Smooth muscle cell of the brain vasculature (primary cell): Measurements from ENCODE around the gene MAGEA8.
"Not testable (repeated sequence)": the region's sequence is repeated elsewhere in the genome, so short reads cannot be mapped to it uniquely, and the experiment has no call there.

Source experiments
- DNase-seq: peaks from one replicate; pipeline ENCODE4 v3.0.0-alpha.2; 2012; ENCODE audit warnings: low read depth, low spot score

Gene MAGEA8, protein sequence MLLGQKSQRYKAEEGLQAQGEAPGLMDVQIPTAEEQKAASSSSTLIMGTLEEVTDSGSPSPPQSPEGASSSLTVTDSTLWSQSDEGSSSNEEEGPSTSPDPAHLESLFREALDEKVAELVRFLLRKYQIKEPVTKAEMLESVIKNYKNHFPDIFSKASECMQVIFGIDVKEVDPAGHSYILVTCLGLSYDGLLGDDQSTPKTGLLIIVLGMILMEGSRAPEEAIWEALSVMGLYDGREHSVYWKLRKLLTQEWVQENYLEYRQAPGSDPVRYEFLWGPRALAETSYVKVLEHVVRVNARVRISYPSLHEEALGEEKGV

DNA sequence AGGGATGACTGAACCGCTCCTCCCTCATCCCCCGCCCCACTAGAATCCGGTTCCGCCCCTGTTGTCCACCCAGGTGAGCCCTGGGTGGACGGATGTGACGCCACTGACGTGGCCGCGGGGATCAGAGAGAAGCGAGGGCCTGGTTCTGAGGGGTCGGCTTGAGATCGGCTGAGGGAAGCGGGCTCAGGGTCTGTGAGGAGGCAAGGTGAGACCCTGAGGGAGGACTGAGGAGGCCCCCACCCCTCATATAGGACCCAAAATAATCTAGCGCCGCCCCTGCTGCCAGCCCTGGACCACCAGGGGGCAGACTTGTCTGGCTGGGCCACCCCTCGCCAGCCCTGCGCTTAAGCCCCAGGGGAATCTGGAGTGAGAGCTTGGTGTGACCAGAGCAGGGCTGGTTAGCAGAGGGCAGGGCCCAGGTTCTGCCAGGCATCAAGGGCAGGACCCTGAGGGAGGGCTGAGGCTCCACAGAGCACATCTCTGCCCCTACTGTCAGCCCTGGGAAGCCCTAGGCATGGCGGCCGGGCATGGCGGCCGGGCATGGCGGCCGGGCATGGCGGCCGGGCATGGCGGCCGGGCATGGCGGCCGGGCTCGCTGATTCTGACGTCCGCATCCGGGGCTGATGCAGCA is at the start of gene MAGEA8:
MAGEA8 (plus strand) TSS at position 103 of the 631 bp plus-strand sequence. CDS start 3,090 bp downstream, outside the sequence.
- no peak for DNase-seq

DNA sequence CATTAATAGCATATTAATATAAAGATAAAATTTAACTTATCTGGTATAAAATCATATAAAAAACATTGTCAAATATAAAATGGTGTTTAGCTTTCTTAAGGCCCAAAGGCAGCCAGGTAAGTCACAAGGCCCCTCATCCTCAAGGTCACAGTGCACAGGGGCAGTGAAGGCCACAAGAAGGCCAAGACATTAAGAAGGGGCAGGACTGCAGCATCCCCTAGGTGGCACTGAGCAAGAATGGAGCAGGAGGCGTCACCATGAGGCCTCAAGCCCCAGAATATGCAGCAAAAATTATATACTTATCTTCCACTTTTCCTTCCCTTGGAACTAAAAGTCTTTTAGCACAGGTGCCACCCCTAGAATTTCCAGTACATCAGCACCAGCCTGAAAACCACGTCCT is 49.5 kb upstream of the MAGEA8 start:
- DNase-seq: no peak

GRCh38 chrX:149836728-149837127 is 44.3 kb upstream of the MAGEA8 start:
- DNase-seq: not testable (repeated sequence)

DNA sequence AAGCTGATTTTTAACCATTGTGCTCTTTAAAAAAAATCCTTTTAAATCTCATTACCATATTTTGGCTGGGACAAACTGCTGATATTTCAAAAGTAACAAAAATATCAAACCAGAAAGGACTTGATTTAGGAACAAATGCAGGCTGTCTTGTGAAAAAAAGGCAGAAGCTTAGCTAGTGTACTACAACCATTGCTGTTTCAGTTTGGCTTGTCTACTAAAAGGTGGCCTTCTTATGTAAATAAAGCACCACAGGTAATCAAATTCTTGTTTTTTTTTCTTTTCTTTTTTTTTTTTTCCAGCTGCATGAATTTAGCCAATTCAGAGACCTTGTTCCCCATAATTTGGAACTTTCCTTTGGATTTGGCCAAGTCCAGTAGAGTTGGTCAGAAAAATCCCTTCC is 43.8 kb upstream of the MAGEA8 start:
- no peak for DNase-seq

- no peak for DNase-seq
Measured at GRCh38 chrX:149837639-149838038, 43.3 kb upstream of the MAGEA8 start.

DNA sequence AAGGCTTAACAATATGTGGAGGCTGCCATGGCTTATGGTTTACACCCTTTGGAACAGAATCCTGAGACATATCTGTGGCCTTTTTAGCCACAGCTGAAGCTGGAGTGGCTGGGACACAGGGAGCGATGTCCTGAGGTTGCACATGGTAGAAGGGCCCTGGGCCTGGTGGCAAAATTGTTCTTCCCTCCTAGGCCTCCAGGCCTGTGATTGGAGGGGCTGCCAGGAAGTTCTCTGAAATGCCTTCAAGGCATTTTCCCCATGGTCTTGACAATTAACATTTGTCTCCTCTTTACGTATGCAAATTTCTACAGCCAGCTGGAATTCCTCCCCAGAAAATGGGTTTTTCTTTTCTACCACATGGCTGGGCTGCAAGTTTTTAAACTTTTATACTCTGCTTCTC is 39.1 kb upstream of the MAGEA8 start:
- no peak for DNase-seq

DNA sequence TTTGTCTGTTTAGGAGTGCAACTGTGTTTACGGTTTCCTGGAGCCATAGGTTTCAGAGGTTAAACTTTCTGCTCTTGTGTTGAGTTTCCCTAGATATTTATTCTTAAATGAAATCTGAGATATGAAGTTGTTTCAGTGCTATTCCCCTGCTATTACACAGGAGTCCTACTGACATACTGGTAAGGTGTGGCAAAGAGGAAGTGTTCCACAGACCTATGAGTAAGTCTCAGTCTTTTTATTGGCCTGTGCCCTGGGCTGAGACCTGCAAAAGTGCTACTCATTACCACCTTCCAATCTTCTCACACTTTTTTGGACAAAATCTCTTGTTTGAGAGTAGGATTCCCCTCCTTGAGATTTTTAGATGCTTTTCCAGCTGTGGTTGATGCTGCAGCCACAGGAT is 35.6 kb upstream of the MAGEA8 start:
- DNase-seq: no peak

DNA sequence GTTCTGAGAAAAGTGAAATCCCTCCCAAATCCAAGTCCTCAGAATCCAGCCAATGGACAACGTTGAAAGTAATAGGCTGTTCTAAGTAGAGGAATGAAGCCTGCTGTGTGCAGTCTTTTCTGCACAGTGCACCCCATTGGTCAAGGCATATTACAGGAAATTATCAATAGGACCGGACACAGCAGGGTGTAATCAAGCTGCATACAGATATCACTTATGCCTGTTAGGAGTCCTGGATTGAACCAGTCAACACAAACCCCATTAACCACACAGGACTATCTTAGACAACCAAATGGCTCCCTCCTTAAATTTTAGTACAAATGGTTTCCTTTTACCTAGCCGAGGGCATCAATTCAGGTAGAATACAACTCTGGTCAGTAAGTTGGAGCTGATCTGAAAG is 34.2 kb upstream of the MAGEA8 start:
- DNase-seq: no peak

- DNase-seq: no peak
Measured at GRCh38 chrX:149848855-149849254, 32.1 kb upstream of the MAGEA8 start.

- no peak for DNase-seq
Measured at GRCh38 chrX:149849787-149850186, 31.2 kb upstream of the MAGEA8 start.

DNA sequence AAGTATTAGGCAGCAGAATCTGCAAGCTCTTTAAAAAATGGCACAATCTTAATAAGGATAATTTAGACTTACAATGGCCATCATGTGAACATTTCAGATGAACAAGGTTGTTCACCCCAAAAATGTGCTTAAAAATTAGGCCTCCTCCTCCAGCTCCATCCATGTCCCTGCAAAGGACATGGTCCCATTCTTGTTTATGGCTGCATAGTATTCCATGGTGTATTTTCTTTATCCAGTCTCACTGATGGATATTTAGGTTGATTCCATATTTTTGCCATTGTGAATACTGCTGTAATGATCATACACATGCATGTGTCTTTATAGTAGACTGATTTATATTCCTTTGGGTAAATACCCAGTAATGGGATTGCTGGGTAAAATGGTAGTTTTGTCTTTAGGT is 29.1 kb upstream of the MAGEA8 start:
- DNase-seq: no peak

DNA sequence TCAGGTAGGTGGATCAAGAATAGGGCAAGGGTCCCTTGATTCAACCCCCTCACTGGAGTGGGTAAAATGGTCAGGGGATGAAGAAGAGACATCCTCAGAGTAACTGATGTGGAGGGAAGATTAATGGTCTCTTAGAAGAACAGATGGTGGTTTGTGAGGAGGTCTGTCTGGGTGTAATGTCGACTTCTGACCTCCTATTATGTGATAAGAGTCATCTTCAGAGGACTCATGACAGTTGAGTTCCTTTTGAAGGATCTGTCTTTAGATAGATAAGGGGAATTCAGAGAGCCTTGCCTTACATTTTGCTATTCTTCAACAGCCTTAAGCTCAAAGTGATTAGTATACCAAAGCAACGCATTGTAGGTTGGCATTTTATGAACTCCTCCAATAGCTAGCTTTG is 27.1 kb upstream of the MAGEA8 start:
- no peak for DNase-seq

GRCh38 chrX:149858592-149858991 is 22.4 kb upstream of the MAGEA8 start:
- no peak for DNase-seq

GRCh38 chrX:149860445-149860844 is 20.5 kb upstream of the MAGEA8 start:
- no peak for DNase-seq

DNA sequence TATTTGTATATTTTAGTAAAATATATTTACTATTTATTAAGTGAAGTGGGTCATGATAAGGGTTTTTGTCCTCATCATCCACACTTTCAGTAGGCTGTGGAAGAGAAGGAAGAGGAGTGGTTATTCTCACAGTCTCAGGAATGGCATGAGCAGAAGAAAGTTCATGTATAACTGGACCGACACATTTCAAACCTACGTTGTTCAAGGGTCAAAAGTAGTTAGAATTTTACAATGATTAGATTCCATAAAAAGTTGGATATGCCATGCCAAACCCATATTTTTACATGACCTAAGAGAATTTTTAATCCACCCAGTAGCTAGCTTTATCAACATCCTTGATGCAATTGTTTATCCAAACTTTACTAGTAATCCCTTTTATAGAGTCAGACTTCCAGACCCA is 15.6 kb upstream of the MAGEA8 start:
- DNase-seq: no peak

GRCh38 chrX:149867488-149867887 is 13.5 kb upstream of the MAGEA8 start:
- DNase-seq: no peak

DNA sequence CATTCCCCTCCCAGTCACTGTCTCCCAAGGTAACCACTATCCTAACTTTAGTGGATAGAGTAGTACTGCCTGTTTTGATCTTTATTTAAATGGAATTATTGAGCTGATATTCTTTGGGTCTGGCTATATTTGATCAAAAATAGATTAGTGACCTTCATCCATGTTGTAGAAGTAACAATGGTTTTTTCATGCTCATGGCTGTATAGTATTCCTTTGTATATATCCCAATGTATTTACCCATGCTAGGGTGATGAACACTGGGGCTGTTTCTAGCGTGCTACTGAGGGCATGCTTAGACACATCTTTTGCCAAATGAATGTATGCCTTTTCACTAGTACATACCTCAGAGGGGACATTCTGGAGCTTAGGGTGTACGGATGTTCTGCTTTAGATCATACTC is 10.1 kb upstream of the MAGEA8 start:
- no peak for DNase-seq

DNA sequence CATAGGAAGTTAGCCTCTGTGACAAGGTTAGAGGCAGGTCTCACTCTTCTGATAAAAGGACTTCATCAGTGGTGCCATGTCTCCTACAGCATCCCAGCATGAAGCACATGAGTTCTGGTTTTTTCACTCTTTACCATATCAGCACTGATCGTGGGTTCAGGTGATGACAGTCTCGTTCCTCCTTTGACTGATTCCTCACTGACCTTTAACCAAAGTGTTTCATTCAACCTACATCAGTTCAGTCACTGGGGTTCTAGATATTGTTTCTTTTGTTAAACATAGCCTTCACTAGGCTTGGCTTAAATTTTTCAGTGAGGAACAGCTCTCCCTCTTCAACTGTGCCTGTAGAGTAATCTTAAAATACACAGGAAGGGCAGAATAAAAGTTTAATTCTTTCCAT is 9.6 kb upstream of the MAGEA8 start:
- DNase-seq: no peak

GRCh38 chrX:149871940-149872339 is 9.0 kb upstream of the MAGEA8 start:
- DNase-seq: no peak

DNA sequence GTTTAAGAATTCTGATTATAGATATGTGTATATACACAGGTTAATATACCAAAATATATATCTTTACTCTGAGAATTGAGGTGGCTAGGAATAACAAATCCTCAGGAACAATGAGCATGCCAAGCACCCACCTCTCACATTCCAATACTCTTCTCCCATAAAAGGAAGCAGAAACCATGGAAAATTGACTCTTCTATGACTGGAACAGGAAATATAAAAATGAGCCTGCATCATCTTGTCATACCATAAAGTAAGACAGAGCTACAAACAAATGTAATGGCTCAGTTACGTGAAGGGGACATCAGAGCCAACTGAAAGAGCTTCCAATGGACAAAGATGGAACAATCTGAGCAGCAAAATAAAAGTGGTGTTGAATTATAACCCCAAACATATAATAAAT is 3.8 kb upstream of the MAGEA8 start:
- DNase-seq: no peak

GRCh38 chrX:149877636-149878035 is 3.3 kb upstream of the MAGEA8 start:
- DNase-seq: no peak

DNA sequence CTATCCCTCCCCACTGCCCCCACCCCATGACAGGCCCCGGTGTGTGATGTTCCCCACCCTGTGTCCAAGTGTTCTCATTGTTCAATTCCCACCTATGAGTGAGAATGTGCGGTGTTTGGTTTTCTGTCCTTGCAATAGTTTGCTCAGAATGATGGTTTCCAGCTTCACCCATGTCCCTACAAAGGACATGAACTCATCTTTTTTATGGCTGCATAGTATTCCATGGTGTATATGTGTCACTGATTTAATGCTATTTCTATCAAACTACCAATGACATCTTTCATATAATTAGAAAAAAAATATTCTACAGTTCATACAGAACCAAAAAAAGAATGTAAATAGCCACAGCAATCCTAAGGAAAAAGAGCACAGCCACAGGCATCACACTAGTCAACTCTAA is 9.8 kb downstream of the MAGEA8 start:
- not testable (repeated sequence) for DNase-seq

DNA sequence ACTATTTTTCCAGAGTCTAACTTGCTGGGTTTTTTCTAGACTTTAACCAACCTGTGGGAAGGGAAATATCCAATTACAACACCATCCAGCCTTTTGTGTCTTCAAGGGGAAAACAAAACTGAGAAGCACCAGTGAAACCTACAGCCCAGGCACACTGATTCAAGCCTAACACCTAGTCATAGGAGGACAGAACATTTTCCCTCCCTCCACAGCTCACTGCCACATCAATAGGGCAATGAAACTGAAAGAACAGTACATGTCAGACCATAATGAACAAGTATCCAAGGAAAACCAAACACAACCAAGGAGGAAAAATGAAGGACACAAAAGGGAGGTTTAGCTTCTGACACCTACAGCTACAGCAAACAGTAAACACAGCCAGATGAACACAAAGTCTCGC is 17.6 kb downstream of the MAGEA8 start:
- no peak for DNase-seq
